22Rv1 (cell line): ENCODE measurements around the gene FNBP1L.

Experiments used
- ZFX ChIP-seq: fragments of 450-650 bp; IDR thresholded peaks from 2 replicates; pipeline ENCODE4 v1.6.1; 2017; ENCODE audit warnings: antibody characterized with exemption, borderline replicate concordance
- TF ChIP-seq, protein P1 (sequence below): fragments of 450-650 bp; IDR thresholded peaks from 2 replicates; pipeline ENCODE4 v1.5.1; 2017; ENCODE audit warnings: mild to moderate bottlenecking

DNA sequence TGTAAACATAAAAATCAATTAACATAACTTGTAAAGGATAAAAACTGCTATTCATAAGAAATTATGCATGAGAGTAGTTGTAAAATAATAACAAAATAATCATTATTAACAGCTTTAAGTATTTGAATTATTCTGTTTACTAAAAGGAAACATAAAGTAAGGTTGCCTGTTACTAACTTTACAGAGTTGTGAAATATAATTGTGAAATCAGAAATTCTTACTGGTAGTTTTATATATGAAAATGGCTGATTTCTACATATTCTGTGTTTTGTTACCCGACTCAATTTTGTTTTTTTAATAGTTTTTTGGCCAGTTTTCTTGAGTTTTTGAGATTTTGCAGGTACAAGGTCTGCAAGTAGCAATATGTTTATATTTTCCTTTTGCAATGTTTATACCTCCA lies 27.8 kb downstream of the FNBP1L start:
- TF ChIP-seq, protein P1, sequence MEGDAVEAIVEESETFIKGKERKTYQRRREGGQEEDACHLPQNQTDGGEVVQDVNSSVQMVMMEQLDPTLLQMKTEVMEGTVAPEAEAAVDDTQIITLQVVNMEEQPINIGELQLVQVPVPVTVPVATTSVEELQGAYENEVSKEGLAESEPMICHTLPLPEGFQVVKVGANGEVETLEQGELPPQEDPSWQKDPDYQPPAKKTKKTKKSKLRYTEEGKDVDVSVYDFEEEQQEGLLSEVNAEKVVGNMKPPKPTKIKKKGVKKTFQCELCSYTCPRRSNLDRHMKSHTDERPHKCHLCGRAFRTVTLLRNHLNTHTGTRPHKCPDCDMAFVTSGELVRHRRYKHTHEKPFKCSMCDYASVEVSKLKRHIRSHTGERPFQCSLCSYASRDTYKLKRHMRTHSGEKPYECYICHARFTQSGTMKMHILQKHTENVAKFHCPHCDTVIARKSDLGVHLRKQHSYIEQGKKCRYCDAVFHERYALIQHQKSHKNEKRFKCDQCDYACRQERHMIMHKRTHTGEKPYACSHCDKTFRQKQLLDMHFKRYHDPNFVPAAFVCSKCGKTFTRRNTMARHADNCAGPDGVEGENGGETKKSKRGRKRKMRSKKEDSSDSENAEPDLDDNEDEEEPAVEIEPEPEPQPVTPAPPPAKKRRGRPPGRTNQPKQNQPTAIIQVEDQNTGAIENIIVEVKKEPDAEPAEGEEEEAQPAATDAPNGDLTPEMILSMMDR = no peak
- TF ChIP-seq ZFX = no peak
